HTERT RPE-1 (cell line): ENCODE data around the gene CD46.

Experiments used
- in situ Hi-C: fragments of 300-500 bp; cut with MboI; formaldehyde crosslinking; loops from 4 replicates; pipeline ENCODE4 v1.14.3; 2020; ENCODE audit warnings: low sequenced_read_pairs

CD46 gene

DNA sequence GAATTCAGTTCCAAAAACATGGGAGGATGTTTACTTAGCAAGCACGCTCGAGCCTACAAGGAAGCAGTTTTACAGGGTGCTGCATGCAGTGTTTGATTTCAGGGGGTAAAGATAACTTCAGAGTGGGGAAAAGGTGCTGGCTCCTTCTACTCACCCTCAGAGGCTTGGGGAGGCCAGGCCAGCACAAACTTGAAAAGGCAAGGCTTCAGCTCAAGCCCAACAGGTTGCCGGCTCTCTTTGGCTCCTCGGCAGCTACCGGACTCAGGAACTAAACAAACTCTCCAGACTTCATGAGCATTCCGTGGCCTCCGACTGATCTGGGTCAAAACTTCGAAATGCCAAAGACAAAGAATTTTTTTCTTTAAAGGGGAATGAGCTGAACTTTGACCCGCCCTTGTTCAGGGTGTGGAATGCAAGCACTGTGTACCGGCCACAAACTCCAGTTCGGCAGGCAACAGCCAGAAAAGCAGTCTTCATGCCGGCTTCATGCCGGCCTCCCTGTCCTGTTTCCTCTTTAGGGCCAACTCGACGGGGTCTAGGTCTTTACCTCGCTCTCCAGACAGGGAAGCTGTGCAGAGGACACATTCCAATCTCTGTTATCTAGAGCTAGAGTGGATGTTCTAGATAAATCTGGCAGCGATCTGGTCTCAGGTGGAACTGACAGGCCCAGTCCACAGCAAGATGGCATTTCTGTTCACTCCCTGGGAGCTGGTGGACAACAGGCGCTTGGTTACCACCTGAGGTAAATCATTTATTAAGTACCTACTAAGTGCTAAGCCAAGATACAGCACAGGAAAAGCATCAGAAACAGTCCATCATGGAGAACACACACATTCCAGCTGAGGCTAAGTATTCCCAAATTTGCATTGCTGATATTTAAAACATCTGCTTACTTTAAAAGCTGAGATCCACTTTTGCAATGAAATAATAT lies 75.0 kb downstream of the CD46 start:
- in situ Hi-C loops, result no loop called here

DNA sequence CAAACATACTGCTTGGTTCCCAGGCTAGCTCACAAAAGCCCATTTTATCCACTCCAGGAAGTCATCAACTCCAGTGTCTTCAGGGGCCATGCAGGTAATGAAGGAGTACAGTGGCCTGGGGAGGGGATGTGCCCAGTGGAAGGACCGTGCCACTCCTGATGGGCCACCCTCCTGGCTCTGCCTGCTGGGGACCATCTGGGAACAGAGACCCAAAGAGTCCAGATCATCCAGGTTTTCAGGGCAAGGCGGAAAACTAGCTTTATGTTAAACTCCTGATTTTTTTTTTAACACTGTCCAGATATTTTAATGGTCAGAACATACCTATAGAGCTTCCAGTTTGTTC lies 75.6 kb downstream of the CD46 start:
- in situ Hi-C loops, result no loop called here

DNA sequence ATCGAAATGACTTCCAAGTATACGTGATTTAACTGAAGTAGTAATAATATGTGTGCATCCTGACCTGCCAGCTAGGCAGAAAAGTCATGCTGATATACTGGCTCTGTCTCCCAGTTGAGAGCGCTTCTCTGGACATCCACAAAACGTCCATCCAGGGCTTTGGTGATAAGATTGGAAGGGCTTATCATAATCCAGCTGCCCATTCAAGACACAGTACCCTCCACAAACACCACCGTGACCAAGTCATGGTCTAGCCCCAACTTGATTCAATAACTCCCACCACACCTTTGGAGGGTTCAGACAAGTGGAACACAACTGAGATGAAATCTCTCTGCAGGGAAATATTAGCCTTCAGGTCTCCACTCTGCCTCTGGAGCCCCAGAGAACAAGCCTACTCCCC lies 76.2 kb downstream of the CD46 start:
- in situ Hi-C loops, result no loop called here

DNA sequence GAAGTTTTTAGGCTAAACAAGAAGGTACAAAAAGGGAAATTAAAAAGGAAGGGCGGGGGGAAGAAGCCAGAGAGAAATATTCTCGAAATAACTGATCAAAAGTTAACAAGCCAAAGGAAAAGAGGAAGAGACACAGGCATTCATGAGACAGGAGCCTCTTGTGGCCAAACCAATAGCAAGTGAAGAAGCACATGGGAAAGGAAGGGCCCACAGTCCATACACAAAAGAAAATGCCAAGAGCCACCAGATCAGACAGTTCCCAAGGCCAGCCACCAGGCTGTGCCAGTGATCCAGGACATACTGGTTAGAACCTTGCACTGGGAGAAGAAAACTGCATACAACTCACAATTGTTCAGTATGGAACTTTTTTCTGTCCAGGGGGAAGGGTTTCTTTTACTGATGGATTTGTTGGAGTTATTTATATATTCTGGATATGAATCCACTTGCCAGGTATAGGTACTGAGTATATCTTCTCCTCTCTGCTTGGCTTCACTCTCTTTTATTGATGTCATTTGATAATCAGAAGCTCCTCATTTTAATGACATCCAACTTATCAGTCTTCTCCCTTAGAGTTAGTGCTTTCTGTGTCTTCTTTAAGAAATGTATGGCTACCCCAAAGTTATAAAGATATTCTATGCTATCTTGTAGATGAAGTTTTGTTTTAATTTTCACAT lies 76.8 kb downstream of the CD46 start:
- in situ Hi-C loops, result no loop called here

DNA sequence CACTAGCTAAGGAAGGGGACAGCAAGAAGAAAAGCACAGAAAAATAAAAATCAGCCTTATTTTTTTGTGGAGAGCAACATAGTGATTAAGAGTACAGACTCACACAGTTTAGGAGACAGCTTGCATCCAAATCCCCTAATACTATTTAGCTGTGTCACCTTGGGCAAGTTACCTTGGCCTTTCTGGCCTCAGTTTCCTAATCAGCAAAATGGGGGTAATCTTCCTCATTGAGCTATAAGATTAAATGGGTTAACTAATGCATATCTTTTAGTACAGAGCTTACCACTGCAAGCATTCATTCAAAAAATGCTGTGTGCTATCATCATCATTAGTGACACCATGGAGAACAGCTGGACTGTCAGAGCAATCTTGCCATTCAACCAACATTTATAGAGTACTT lies 77.7 kb downstream of the CD46 start:
- in situ Hi-C loops, result no loop called here

DNA sequence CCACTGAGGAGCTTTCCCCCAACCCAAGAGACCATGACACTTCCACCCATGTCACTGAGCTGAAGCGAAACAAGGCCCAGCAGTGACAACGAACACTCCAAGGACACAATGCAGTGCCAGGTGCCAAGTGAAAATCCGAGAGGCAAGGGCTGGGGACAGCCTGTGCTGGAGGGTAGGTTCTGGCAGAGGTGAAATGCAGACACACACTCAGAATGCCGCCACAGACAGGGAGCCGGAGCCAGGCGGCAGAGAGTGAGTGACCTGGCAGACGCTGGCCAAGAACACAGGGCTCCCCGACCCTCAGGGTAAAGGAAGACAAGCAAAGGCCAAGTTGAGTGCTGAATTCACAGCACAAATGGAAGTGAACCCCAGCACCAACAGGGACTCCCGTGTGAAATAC lies 78.9 kb downstream of the CD46 start:
- in situ Hi-C loops, result no loop called here

DNA sequence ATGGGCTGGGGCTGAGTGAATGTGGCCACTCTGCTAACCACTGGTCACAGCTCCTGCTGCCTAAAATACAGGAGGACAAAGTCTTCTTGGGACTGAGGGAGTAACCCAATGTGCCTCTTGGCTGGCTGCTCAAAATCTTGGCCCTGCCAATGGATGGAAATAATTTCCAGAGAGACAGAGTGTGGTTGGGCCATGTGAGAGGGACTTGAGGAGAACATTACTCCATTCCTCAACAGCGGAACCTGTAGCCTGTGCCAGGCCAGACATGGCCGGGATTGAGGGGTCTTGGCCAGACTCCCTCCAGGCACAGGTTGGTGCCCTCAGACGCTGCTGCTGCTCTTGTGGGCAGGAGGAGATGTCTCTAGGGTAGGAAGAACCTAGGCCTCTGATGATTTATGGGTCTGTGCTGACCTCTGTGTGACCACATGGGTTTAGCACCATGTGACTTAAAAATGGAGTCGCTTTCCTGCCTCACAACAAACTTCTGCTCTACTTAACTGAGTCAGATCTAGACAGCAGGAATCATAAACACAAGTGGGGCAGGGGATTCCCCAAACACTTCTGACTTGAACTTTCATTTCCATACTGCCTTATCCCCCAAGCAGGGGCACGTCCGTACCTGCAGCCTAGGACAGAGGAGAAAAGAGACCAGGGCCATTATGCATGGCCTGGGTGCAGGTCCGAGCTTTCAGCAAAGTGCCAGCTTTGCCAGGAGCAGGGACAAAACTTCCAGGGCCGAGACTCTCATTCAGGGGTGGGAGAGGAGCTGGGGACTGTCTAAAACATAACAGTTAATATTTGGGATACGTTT lies 79.9 kb downstream of the CD46 start:
- in situ Hi-C loops, result no loop called here

DNA sequence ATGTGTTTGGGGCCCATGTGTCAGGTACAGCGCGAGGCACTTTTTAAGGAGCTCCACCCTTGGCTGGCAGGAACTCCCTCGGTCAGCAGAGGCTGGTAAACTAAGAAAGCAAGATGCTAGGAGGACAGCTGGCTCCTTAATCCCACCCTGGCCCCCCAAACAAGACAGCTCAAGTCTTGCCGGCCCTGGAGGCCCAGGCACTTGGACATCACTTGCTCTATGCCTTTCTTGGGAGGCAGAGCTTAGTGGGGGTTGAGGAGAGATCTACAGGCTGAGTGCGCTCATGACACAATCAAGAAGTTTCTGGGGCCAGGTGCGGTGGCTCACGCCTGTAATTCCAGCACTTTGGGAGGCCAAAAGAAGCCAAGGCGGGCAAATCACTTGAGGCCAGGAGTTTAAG lies 80.9 kb downstream of the CD46 start:
- in situ Hi-C loops, result no loop called here

DNA sequence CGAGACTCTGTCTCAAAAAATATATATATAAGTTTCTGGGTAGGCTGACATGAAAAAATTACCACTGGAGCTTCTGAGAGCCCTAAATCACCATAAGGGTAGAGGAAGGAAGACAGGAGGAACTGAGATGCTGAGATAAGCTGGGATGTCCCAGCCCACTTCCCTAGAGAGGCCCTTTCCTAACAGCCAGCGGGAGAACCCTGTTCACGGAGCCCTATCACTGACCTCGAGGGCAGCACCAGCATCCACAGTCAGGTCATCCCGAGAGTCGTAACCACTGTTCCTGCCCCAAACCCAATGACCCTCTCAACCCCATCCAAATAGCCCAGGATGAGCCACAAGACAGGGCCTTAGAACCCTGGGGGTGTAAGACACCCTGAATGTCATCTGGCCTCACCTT lies 81.5 kb downstream of the CD46 start:
- in situ Hi-C loops, result no loop called here

DNA sequence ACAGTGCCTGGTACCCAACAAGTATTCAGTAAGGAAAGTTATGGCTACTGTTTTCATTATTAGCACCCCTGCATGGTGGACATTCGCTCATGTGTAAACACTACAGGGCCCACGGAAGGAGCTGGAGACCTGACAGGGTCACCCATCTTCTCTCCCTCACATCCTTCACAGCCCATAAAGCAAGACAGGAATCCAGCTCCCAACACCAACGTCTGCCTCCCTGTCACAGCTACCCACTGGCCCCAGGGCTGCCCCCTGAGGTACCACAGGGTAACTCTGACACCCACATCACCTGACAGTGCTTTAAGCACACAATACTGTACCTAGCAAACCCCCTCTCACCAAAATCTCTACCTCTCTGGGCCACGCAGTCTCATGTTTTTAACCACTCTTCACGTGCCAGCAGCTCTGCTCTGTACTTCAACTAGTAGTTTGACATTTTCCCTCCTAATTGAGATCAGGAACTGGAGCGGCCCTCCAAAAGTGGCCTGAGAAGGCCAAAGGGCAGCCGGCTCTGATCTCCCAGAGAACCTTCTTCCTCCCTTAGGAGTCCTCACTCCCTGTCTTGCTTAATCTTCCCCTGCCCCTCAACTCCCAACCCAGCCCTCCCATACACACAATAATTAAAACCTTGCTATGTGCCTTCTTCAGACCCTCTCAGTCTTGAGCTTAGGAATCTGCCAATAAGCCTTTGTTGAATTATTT lies 82.3 kb downstream of the CD46 start:
- in situ Hi-C loops, result no loop called here

DNA sequence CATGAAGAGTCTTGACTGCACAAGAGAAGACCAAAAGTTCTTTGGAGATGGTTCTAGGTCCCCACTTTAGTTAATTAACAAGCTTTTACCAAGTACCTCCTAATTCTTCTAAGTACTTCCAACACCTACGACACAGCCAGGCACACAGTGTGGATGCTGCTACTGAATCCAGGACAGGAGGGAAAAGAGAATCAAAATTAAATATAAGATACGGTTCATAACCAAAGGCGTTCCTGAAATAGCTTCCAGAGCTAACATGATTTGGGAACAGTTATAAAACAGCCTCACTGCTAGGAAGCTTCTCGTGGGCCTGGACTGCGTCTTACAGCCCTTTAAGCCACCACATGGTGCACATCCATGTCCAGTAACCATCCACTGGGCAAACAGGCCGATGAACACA lies 84.1 kb downstream of the CD46 start:
- in situ Hi-C loops, result no loop called here

DNA sequence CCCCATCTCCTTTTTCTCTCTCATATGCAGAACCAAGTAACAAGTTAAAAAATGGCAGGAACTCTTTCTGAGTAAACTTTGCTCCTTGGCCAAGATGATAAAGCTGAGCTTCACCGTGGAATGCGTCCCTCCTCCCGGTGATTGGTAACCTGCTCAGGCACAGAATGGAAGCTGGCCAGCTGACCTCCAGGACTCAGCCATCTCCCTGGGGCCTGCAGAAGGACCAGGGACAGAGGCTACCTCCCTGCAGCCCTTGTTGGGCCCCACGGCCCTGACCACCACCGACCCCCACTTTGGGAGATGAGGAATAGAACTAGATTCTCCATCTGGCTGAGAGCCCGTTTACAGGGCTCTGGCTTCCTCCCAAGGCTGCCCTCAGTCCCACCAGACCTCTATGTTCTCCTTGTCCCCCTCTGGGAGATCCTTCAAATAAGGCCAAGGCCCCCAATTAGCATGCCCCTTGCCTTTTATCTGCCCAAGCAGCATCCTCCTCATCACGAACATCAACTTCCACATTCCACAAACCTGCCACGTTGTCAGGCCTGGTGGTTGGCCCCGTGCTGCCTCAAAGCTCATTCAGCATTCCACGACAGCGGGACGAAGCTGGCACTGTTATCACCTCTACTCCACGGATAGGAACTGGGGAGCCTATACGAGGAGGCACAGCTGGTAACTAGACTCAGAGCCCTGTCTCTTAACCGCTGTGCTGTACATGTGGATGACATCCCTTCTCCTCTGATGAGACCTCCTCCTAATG lies 84.9 kb downstream of the CD46 start:
- in situ Hi-C loops, result no loop called here

DNA sequence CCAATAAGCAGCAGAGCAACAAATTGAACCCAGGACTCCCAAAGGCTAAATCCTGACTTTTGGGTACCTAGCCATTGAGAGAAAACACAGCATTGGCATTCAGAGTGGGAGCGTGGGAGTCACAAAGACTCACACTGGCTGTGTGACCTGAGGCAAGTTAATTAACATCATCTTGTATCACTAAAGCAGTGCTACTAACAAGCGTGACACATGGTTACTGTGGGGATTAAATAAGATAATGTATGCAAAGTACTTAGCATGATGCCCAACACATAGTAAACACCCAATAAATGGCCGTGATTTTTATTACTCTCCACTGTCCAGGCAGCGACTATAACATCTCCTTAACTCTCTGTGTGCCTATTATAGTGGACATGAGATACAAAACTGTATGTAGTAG lies 85.8 kb downstream of the CD46 start:
- in situ Hi-C loops, result no loop called here

DNA sequence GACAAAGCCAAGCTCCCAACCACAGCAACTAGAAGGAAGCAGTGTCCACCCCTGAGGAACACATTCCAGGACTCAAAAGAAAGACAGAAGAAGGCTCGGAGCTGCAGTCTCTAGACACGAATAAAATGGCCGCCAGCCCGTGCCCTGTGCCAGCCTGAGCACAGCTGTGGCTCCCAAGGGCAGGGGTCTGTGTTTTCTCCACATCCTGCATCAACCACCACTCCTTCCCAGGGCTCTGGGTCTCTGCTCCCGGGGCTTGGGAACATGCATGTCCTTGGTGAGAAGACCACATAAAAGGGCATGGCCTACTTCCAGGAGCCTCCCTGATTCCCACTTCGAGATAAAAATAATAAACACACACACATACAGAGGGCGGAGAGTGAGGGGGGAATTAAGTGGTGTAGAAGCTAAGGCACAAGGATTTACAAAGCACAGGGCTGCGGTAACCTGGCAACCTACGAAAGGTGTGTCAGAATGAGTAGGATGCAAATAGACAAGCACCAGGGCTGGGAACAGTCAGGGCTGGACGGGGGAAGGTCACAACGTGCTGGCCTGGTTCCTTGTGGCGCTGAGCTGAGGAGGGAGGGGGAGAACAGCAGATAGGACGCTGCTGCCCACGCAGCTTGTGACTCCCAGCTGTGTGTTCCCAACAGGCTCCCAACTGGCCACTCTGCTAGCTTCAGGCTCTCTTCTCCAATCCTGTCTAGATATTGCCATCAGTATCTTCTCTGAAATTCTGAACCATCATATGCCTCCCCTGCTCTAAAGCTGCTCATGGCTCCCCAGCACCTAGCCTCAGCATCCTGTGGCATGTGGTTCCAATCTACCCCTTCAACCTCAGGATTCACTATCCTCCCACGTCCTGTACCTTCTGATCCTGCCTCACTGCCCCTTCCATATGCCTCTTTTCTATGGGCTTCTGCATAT lies 86.6 kb downstream of the CD46 start:
- in situ Hi-C loops, result no loop called here

DNA sequence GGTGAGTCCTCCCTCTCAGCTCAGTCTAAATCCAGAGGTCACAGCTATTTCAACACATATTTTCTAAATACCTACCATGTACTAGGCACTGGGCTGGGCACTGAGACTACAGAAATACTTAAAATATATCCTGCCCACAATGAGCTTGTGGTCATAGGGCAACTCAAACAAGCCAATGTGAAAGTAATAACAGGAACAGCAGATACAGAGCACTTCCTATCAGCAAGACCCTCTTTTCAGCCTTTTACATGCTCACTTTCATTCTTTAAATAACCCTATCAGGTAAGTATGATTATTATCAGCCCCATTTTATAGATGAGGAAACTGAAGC lies 87.2 kb downstream of the CD46 start:
- in situ Hi-C loops, result no loop called here

DNA sequence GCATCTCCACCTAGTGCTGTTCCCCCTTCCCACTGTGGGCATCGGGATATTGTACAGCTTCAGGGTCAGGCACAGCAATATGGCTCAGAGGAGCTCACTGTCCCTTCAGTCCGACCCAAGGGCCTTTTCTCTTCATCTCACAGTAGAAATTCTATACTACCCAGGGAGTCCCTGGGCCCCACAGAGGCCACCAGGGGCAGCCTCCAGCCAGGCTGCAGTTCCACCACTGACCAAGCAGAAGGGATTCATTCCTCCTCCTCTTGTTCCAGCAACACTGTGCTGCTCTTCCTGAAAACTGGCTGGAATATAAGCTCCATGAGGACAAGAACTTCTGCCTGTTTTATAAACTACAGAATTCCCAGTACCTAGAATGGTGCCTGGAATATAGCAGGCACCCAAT lies 88.5 kb downstream of the CD46 start:
- in situ Hi-C loops, result no loop called here

DNA sequence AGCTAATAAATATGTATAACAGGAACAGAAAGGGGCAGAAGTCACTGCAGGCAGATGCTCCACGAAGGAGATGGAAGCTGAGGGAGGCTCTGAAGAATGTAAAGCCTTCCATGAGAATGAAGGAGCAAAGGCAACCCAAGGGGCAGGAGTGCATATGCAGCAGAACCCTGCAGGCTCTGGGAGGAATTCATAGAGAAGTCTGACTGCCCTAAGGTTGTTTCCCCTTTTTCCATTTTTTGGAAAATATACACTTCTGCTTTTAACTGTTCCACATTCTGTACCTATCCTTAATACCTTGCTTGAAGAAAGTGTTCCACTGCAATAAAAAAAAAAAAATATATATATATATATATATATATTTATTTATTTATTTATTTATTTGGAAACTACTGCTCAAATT lies 89.4 kb downstream of the CD46 start:
- in situ Hi-C loops, result no loop called here

DNA sequence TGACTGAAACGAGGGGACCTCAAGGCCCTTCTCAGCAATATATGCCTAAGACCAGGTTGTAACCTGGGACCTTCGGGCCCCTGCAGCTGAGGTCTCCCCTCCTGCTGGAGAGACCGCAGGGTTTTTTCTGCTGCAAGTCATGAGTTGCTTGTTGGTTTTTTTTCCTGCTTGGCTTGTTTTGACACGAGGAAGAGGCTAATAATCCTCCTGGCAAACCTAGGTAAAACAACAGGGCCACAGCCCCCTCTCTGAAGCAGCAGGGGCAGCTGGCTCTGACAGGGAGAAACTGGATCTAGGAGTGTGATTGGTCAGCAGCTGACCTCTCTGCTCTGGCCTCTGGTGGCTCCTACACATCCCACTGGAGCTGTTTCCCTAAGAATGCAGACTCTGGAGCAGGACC lies 90.0 kb downstream of the CD46 start:
- in situ Hi-C loops, result no loop called here

DNA sequence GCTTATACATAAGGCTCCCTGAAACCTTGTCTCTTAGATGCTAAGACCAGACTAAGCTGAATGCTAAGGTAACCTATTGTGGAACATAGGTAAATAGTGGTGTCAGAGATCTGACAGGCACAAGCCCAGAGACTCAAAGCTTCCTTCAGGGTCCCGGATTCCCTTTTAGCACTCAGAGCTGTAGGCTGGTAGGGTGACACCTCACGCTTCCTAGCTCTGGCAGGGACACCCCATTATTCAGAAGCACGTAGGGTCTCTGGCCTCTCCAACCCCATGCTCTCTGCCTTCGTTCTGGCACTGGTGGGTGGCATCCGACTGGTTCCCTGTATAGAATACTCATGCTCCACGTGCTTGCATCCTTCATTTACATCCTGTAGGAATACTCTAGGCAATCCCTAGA lies 90.7 kb downstream of the CD46 start:
- in situ Hi-C loops, result no loop called here

DNA sequence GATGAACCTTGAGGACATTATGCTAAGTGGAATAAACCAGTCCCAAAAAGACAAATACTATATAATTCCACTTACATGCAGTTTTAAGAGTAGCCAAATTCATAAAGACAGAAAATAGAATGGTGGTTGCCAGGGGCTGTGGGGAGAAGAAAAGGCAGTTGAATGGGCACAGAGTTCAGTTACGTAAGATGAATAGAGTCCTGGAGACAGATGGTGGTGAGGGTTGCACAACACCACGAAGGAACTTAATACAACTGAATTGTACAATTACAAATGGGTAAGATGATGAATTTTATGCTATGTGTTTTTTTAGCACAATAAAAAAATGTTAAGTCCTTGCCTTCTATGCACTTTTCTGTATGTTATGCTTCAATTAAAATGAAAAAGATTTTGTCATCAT lies 92.5 kb downstream of the CD46 start:
- in situ Hi-C loops, result no loop called here
